Esophagus squamous epithelium (tissue), 4 donors: ENCODE measurements around the gene CCDC88C.

ENCODE experiments used
- POLR2A ChIP-seq, 4 donors: fragments of 450-650 bp; IDR thresholded peaks; one replicate each; pipeline ENCODE4 v1.6.1; 2017; ENCODE audit warnings: antibody characterized with exemption in 4 of 4, mild to moderate bottlenecking in 4 of 4, moderate library complexity in 3 of 4
- TF ChIP-seq, protein P1 (sequence below), 6 experiments: fragments of 450-650 bp in 4 of 6; fragments of 200-600 bp in 2 of 6; sonication (generic) in 2 of 6; IDR thresholded peaks; one replicate each; pipeline ENCODE4 v1.5.1; 2016 to 2019; ENCODE audit warnings: antibody characterized with exemption in 6 of 6, mild to moderate bottlenecking in 4 of 6, moderate library complexity in 4 of 6

DNA sequence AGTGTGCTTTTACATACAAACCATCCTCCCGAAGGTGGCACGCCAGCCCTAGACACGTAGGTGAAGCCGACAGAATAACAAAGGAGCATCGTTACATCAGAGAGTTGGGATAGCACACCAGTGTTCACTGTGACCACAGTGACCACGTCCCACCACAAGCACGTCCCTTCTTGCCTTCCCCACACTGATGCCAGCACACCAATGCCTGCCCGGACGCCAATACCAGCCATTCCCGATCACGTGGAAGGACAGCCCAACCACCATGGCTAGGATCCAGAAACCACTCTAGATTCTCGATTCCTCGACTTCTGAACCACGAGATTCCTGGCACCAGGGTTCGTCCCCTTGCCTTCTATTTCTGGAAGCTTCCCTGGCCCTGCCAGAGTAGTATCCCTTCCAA is 125.1 kb downstream of the CCDC88C start:
- no peak for TF ChIP-seq POLR2A (IDR thresholded peaks at IDR 0.05)
- TF ChIP-seq, protein P1, sequence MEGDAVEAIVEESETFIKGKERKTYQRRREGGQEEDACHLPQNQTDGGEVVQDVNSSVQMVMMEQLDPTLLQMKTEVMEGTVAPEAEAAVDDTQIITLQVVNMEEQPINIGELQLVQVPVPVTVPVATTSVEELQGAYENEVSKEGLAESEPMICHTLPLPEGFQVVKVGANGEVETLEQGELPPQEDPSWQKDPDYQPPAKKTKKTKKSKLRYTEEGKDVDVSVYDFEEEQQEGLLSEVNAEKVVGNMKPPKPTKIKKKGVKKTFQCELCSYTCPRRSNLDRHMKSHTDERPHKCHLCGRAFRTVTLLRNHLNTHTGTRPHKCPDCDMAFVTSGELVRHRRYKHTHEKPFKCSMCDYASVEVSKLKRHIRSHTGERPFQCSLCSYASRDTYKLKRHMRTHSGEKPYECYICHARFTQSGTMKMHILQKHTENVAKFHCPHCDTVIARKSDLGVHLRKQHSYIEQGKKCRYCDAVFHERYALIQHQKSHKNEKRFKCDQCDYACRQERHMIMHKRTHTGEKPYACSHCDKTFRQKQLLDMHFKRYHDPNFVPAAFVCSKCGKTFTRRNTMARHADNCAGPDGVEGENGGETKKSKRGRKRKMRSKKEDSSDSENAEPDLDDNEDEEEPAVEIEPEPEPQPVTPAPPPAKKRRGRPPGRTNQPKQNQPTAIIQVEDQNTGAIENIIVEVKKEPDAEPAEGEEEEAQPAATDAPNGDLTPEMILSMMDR (IDR thresholded peaks at IDR 0.05): no peak
